HG03097 (cell line): Measurements from ENCODE around the gene COMMD7.

Experiments
- ATAC-seq: cut with Tn5 transposase; IDR thresholded peaks from one replicate; pipeline ENCODE4 v1.9.1; 2021; ENCODE audit not compliant: unreplicated experiment, low FRiP score

COMMD7 gene

GRCh38 chr20:32652739-32653526 lies 90.3 kb downstream of the COMMD7 start:
- ATAC-seq, result peak; percentile 83
